ENCODE measurements around the gene HRH2.

The HRH2 gene

DNA sequence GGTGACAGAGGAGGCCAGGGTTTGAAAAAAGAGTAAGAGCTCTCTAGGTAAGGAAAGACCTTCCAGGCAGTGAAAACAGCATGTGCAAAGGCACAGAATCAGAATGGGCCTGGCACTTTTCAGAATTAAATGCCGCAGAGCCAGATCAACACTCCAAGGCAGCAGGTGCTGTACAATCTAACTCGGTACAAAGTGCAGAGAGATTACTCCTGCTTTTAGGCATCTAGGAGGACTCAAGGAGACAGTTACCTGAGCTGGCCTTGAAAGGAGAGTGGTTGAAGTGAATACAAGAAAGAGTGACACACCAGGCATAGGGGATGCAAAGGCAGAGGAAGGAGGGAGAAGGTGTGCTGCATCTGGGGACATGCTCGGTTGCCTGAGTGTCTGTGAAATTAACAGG, 21.5 kb downstream of the HRH2 start:
- H3K36me3 ChIP-seq (ENCODE audit: control insufficient read depth in 4 of 4, insufficient read depth in 4 of 4, low read length in 3 of 4), result peaks cover 0 to 42% (median 8%) of the 10 kb centered on the region in 4 experiments
- H3K27ac ChIP-seq (ENCODE audit: insufficient read depth in 1 of 2, low read depth in 1 of 2, low read length in 2 of 2, poor library complexity in 1 of 2, severe bottlenecking in 2 of 2), result no peak overlapping the region
- DNase-seq, result no peak
- 96% methylated on average over 3 of the region's 3 CpGs for WGBS (ENCODE audit: insufficient coverage)
- ChIA-PET CTCF (interaction anchor here (0.9 to 1.6 kb wide), 2 partner anchors 10 to 18 kb away, joined by 3 to 5 read pairs; no protein-coding TSS in a partner anchor), POLR2A (no interaction called here)
- H3K27me3 ChIP-seq (replicated peaks in 2 of 5; ENCODE audit: control insufficient read depth in 4 of 5, insufficient read depth in 5 of 5, low read length in 4 of 5), result peaks cover 0 to 22% (median 0%) of the 10 kb centered on the region in 5 experiments
- H3K9me3 ChIP-seq (ENCODE audit: control extremely low read depth in 1 of 5, control insufficient read depth in 4 of 5, insufficient read depth in 2 of 5, low read depth in 1 of 5, low read length in 4 of 5), result no peaks in the 10 kb centered on the region
- H3K4me3 ChIP-seq (ENCODE audit: control insufficient read depth in 1 of 7, extremely low read depth in 1 of 7, insufficient read depth in 4 of 7, low read depth in 2 of 7, low read length in 6 of 7), result no peak overlapping the region
- peaks cover 6 to 49% (median 11%) of the 10 kb centered on the region in 4 experiments for H3K4me1 ChIP-seq (ENCODE audit: control extremely low read depth in 1 of 4, control insufficient read depth in 4 of 4, insufficient read depth in 4 of 4, low read length in 3 of 4)

GRCh38 chr5:175680020-175680419, 22.1 kb downstream of the HRH2 start:
- peaks cover 6 to 43% (median 11%) of the 10 kb centered on the region in 4 experiments for H3K4me1 ChIP-seq (ENCODE audit: control extremely low read depth in 1 of 4, control insufficient read depth in 4 of 4, insufficient read depth in 4 of 4, low read length in 3 of 4)
- POLR2A ChIA-PET, result no interaction called here
- H3K27ac ChIP-seq (ENCODE audit: insufficient read depth in 1 of 2, low read depth in 1 of 2, low read length in 2 of 2, poor library complexity in 1 of 2, severe bottlenecking in 2 of 2), result no peak overlapping the region
- DNase-seq, result no peak
- WGBS (ENCODE audit: insufficient coverage), result 95% methylated on average over 8 of the region's 8 CpGs
- H3K27me3 ChIP-seq (replicated peaks in 2 of 5; ENCODE audit: control insufficient read depth in 4 of 5, insufficient read depth in 5 of 5, low read length in 4 of 5), result peaks cover 0 to 23% (median 0%) of the 10 kb centered on the region in 5 experiments
- no peaks in the 10 kb centered on the region for H3K9me3 ChIP-seq (ENCODE audit: control extremely low read depth in 1 of 5, control insufficient read depth in 4 of 5, insufficient read depth in 2 of 5, low read depth in 1 of 5, low read length in 4 of 5)
- CTCF ChIA-PET, result interaction anchor here (0.9 to 1.6 kb wide), 2 partner anchors 10 to 17 kb away, joined by 3 to 5 read pairs; no protein-coding TSS in a partner anchor
- peaks cover 0 to 48% (median 8%) of the 10 kb centered on the region in 4 experiments for H3K36me3 ChIP-seq (ENCODE audit: control insufficient read depth in 4 of 4, insufficient read depth in 4 of 4, low read length in 3 of 4)
- H3K4me3 ChIP-seq (ENCODE audit: control insufficient read depth in 1 of 7, extremely low read depth in 1 of 7, insufficient read depth in 4 of 7, low read depth in 2 of 7, low read length in 6 of 7), result no peak overlapping the region

GRCh38 chr5:175680463-175680862, 22.6 kb downstream of the HRH2 start:
- Histone ChIP-seq H3K27me3 (replicated peaks in 2 of 5; ENCODE audit: control insufficient read depth in 4 of 5, insufficient read depth in 5 of 5, low read length in 4 of 5) (peaks cover 0 to 20% (median 0%) of the 10 kb centered on the region in 5 experiments), H3K4me1 (ENCODE audit: control extremely low read depth in 1 of 4, control insufficient read depth in 4 of 4, insufficient read depth in 4 of 4, low read length in 3 of 4) (peaks cover 6 to 39% (median 11%) of the 10 kb centered on the region in 4 experiments), H3K36me3 (ENCODE audit: control insufficient read depth in 4 of 4, insufficient read depth in 4 of 4, low read length in 3 of 4) (peaks cover 0 to 48% (median 9%) of the 10 kb centered on the region in 4 experiments), H3K27ac (ENCODE audit: insufficient read depth in 1 of 2, low read depth in 1 of 2, low read length in 2 of 2, poor library complexity in 1 of 2, severe bottlenecking in 2 of 2) (no peak overlapping the region), H3K4me3 (ENCODE audit: control insufficient read depth in 1 of 7, extremely low read depth in 1 of 7, insufficient read depth in 4 of 7, low read depth in 2 of 7, low read length in 6 of 7) (no peak overlapping the region), H3K9me3 (ENCODE audit: control extremely low read depth in 1 of 5, control insufficient read depth in 4 of 5, insufficient read depth in 2 of 5, low read depth in 1 of 5, low read length in 4 of 5) (no peaks in the 10 kb centered on the region)
- ChIA-PET CTCF (interaction anchor here (1.2 to 1.6 kb wide), 2 partner anchors 13 to 17 kb away, joined by 3 to 5 read pairs; no protein-coding TSS in a partner anchor), POLR2A (no interaction called here)
- no peak for DNase-seq
- 97% methylated on average over 6 of the region's 7 CpGs for WGBS (ENCODE audit: insufficient coverage)

- CTCF ChIA-PET, result interaction anchor here (1.2 kb wide), 1 partner anchor 12 kb away, joined by 3 read pairs; no protein-coding TSS in a partner anchor
- peaks cover 6 to 33% (median 11%) of the 10 kb centered on the region in 4 experiments for H3K4me1 ChIP-seq (ENCODE audit: control extremely low read depth in 1 of 4, control insufficient read depth in 4 of 4, insufficient read depth in 4 of 4, low read length in 3 of 4)
- no peaks in the 10 kb centered on the region for H3K9me3 ChIP-seq (ENCODE audit: control extremely low read depth in 1 of 5, control insufficient read depth in 4 of 5, insufficient read depth in 2 of 5, low read depth in 1 of 5, low read length in 4 of 5)
- POLR2A ChIA-PET, result no interaction called here
- DNase-seq, result no peak
- H3K36me3 ChIP-seq (ENCODE audit: control insufficient read depth in 4 of 4, insufficient read depth in 4 of 4, low read length in 3 of 4), result peaks cover 0 to 49% (median 9%) of the 10 kb centered on the region in 4 experiments
- H3K27me3 ChIP-seq (replicated peaks in 2 of 5; ENCODE audit: control insufficient read depth in 4 of 5, insufficient read depth in 5 of 5, low read length in 4 of 5), result peaks cover 0 to 18% (median 0%) of the 10 kb centered on the region in 5 experiments
- H3K4me3 ChIP-seq (ENCODE audit: control insufficient read depth in 1 of 7, extremely low read depth in 1 of 7, insufficient read depth in 4 of 7, low read depth in 2 of 7, low read length in 6 of 7), result no peak overlapping the region
- H3K27ac ChIP-seq (ENCODE audit: insufficient read depth in 1 of 2, low read depth in 1 of 2, low read length in 2 of 2, poor library complexity in 1 of 2, severe bottlenecking in 2 of 2), result no peak overlapping the region
- 90% methylated on average over 19 of the region's 21 CpGs for WGBS (ENCODE audit: insufficient coverage)
Measured at GRCh38 chr5:175681045-175681967, 23.4 kb downstream of the HRH2 start.

- peaks cover 0 to 54% (median 10%) of the 10 kb centered on the region in 4 experiments for H3K36me3 ChIP-seq (ENCODE audit: control insufficient read depth in 4 of 4, insufficient read depth in 4 of 4, low read length in 3 of 4)
- no peak overlapping the region for H3K4me3 ChIP-seq (ENCODE audit: control insufficient read depth in 1 of 7, extremely low read depth in 1 of 7, insufficient read depth in 4 of 7, low read depth in 2 of 7, low read length in 6 of 7)
- H3K27ac ChIP-seq (ENCODE audit: insufficient read depth in 1 of 2, low read depth in 1 of 2, low read length in 2 of 2, poor library complexity in 1 of 2, severe bottlenecking in 2 of 2), result no peak overlapping the region
- H3K9me3 ChIP-seq (ENCODE audit: control extremely low read depth in 1 of 5, control insufficient read depth in 4 of 5, insufficient read depth in 2 of 5, low read depth in 1 of 5, low read length in 4 of 5), result no peaks in the 10 kb centered on the region
- DNase-seq, result no peak
- H3K27me3 ChIP-seq (replicated peaks in 2 of 5; ENCODE audit: control insufficient read depth in 4 of 5, insufficient read depth in 5 of 5, low read length in 4 of 5), result peaks cover 0 to 13% (median 0%) of the 10 kb centered on the region in 5 experiments
- ChIA-PET POLR2A (no interaction called here), CTCF (interaction anchor here (1.3 kb wide), 1 partner anchor 48 kb away, joined by 4 read pairs; no protein-coding TSS in a partner anchor)
- 94% methylated on average over 11 of the region's 12 CpGs for WGBS (ENCODE audit: insufficient coverage)
- peaks cover 6 to 28% (median 7%) of the 10 kb centered on the region in 4 experiments for H3K4me1 ChIP-seq (ENCODE audit: control extremely low read depth in 1 of 4, control insufficient read depth in 4 of 4, insufficient read depth in 4 of 4, low read length in 3 of 4)
Measured at GRCh38 chr5:175681968-175682340, 24.1 kb downstream of the HRH2 start.

GRCh38 chr5:175682664-175683063, 24.8 kb downstream of the HRH2 start:
- Histone ChIP-seq H3K4me3 (ENCODE audit: control insufficient read depth in 1 of 7, extremely low read depth in 1 of 7, insufficient read depth in 4 of 7, low read depth in 2 of 7, low read length in 6 of 7) (no peak overlapping the region), H3K36me3 (ENCODE audit: control insufficient read depth in 4 of 4, insufficient read depth in 4 of 4, low read length in 3 of 4) (peaks cover 0 to 61% (median 10%) of the 10 kb centered on the region in 4 experiments), H3K27ac (ENCODE audit: insufficient read depth in 1 of 2, low read depth in 1 of 2, low read length in 2 of 2, poor library complexity in 1 of 2, severe bottlenecking in 2 of 2) (no peak overlapping the region), H3K27me3 (replicated peaks in 2 of 5; ENCODE audit: control insufficient read depth in 4 of 5, insufficient read depth in 5 of 5, low read length in 4 of 5) (peaks cover 0 to 10% (median 0%) of the 10 kb centered on the region in 5 experiments), H3K9me3 (ENCODE audit: control extremely low read depth in 1 of 5, control insufficient read depth in 4 of 5, insufficient read depth in 2 of 5, low read depth in 1 of 5, low read length in 4 of 5) (no peaks in the 10 kb centered on the region), H3K4me1 (ENCODE audit: control extremely low read depth in 1 of 4, control insufficient read depth in 4 of 4, insufficient read depth in 4 of 4, low read length in 3 of 4) (peaks cover 0 to 21% (median under 1%) of the 10 kb centered on the region in 4 experiments)
- ChIA-PET POLR2A (no interaction called here), CTCF (interaction anchor here (0.7 to 1.3 kb wide), 2 partner anchors 28 to 47 kb away, joined by 4 read pairs; no protein-coding TSS in a partner anchor)
- no peak for DNase-seq
- 97% methylated on average over 6 of the region's 8 CpGs for WGBS (ENCODE audit: insufficient coverage)

Data from common myeloid progenitor, CD34-positive (primary cell).